Esophagus muscularis mucosa (tissue), 4 donors: ENCODE data around the gene LRRTM3. TPM values are rescaled to one million over a fixed set of nuclear protein-coding genes. Genes with fewer than 3 reads are reported as not detected.
A peak's percentile ranks its signal among the peaks of the same experiment; 100 is the strongest.

Experiments
- DNase-seq: peaks from one replicate; pipeline ENCODE4 v3.0.0-alpha.2; 2017; ENCODE audit errors: extremely low spot score
- H3K27ac ChIP-seq, 4 donors: fragments of 200-600 bp; sonication (generic); replicated peaks in 1 of 4; 1 replicate in 3 of 4; 2 replicates in 1 of 4; pipeline ENCODE4 v1.5.1; 2016 to 2019; ENCODE audit warnings: mild to moderate bottlenecking in 1 of 4
- H3K27me3 ChIP-seq, 4 donors: fragments of 200-600 bp; sonication (generic); one replicate each; pipeline versions ENCODE4 v1.5.1 to v1.6.0; 2016 to 2019
- H3K36me3 ChIP-seq, 4 donors: fragments of 200-600 bp; sonication (generic); one replicate each; pipeline ENCODE4 v1.5.1; 2016 to 2019
- H3K4me1 ChIP-seq, 4 donors: fragments of 200-600 bp; sonication (generic); one replicate each; pipeline ENCODE4 v1.5.1; 2016 to 2019
- H3K4me3 ChIP-seq, 4 donors: fragments of 200-600 bp; sonication (generic); 1 replicate in 2 of 4; 2 replicates in 2 of 4; pipeline ENCODE4 v1.5.1; 2016 to 2019; ENCODE audit warnings: mild to moderate bottlenecking in 4 of 4, moderate library complexity in 1 of 4
- H3K9me3 ChIP-seq, 4 donors: fragments of 200-600 bp; sonication (generic); 1 replicate in 3 of 4; 2 replicates in 1 of 4; pipeline ENCODE4 v1.5.1; 2016 to 2019
- EP300 ChIP-seq: sonication (generic); formaldehyde crosslinking; IDR thresholded peaks from one replicate; pipeline ENCODE4 v1.6.1; 2017; ENCODE audit warnings: antibody characterized with exemption
- POLR2A ChIP-seq: fragments of 450-650 bp; IDR thresholded peaks from one replicate; pipeline ENCODE4 v1.6.1; 2017; ENCODE audit warnings: antibody characterized with exemption, moderate library complexity, mild to moderate bottlenecking, low read depth
- POLR2AphosphoS5 ChIP-seq, 2 donors: sonication (generic); formaldehyde crosslinking; IDR thresholded peaks; one replicate each; pipeline ENCODE4 v1.6.1; 2017; ENCODE audit warnings: antibody characterized with exemption in 2 of 2
- WGBS: methylation state at CpG from one replicate; pipeline ENCODE4 v1.1.5; 2018; 5-methylcytosine and 5-hydroxymethylcytosine counted together
- intact Hi-C: fragments of 100-400 bp; cut with DNase I; formaldehyde crosslinking; loops from one replicate; pipeline ENCODE4 v1.15.1; 2023
- total RNA-seq, 4 donors: library from RNA; depleted of rRNA; stranded (reverse); fragments of >200 nt; gene quantifications; one replicate each; pipeline versions ENCODE4 v1.1.0 to v1.2.1, GENCODE V29; 2016
- TF ChIP-seq, protein P1 (sequence below), 3 experiments: fragments of 200-600 bp in 2 of 3; fragments of 450-650 bp in 1 of 3; sonication (generic) in 2 of 3; IDR thresholded peaks; one replicate each; pipeline ENCODE4 v1.5.1; 2017 to 2019; ENCODE audit warnings: antibody characterized with exemption in 3 of 3, mild to moderate bottlenecking in 2 of 3, moderate library complexity in 1 of 3

The LRRTM3 gene
- total RNA-seq, 4 donors from 2014 or later = 0.06 to 0.42 (median 0.23) TPM

DNA sequence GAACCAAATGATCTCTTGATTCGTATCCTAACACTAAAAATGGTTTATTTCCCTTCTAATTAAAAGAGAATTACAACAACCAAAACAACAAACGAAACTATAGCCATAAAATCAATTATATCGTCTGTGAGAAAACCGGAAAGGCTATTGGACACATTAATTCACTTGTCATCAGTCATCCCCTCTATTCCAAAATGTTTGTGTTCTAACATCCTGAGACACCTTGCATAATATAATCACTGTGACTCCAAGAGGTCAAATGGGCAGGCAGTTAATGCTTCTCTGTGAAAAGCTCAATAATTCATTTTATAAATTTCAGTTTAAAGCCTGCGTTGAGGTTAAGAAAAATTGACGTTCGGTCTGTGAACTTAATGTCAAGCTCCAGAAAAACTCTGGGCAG lies 463 bp upstream of the LRRTM3 start:
- Histone ChIP-seq H3K9me3 (no peaks in the 10 kb centered on the region), H3K27ac (no peak overlapping the region), H3K4me3 (peak overlapping the region in 2 of 4 donors; percentile 21 to 32), H3K4me1 (peaks cover 0 to 29% (median 20%) of the 10 kb centered on the region in 4 donors), H3K27me3 (peaks cover 0 to 34% (median 4%) of the 10 kb centered on the region in 4 donors), H3K36me3 (no peaks in the 10 kb centered on the region)
- WGBS = 35% methylated on average over 7 of the region's 7 CpGs
- no peak for DNase-seq
- no peak for TF ChIP-seq EP300
- no peak for TF ChIP-seq POLR2A
- TF ChIP-seq POLR2AphosphoS5 (IDR thresholded peaks at IDR 0.05) = no peak
- TF ChIP-seq, protein P1, sequence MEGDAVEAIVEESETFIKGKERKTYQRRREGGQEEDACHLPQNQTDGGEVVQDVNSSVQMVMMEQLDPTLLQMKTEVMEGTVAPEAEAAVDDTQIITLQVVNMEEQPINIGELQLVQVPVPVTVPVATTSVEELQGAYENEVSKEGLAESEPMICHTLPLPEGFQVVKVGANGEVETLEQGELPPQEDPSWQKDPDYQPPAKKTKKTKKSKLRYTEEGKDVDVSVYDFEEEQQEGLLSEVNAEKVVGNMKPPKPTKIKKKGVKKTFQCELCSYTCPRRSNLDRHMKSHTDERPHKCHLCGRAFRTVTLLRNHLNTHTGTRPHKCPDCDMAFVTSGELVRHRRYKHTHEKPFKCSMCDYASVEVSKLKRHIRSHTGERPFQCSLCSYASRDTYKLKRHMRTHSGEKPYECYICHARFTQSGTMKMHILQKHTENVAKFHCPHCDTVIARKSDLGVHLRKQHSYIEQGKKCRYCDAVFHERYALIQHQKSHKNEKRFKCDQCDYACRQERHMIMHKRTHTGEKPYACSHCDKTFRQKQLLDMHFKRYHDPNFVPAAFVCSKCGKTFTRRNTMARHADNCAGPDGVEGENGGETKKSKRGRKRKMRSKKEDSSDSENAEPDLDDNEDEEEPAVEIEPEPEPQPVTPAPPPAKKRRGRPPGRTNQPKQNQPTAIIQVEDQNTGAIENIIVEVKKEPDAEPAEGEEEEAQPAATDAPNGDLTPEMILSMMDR (IDR thresholded peaks at IDR 0.05) = no peak
- intact Hi-C loops = no loop called here

DNA sequence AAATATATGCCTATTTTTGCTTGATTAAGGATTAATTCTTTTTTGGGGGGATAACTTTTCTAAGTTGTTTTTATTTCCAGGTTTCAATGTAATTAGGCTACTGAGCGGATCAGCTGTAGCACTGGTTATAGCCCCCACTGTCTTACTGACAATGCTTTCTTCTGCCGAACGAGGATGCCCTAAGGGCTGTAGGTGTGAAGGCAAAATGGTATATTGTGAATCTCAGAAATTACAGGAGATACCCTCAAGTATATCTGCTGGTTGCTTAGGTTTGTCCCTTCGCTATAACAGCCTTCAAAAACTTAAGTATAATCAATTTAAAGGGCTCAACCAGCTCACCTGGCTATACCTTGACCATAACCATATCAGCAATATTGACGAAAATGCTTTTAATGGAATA lies 1.0 kb downstream of the LRRTM3 start:
- 87% methylated on average over 5 of the region's 5 CpGs for WGBS
- TF ChIP-seq POLR2AphosphoS5 (IDR thresholded peaks at IDR 0.05) (no peak), EP300 (no peak), POLR2A (no peak)
- TF ChIP-seq, protein P1 (IDR thresholded peaks at IDR 0.05) = no peak
- intact Hi-C loops = no loop called here

GRCh38 chr10:66927251-66927935 lies 1.6 kb downstream of the LRRTM3 start:
- Histone ChIP-seq H3K27ac (no peak overlapping the region), H3K9me3 (no peaks in the 10 kb centered on the region), H3K4me1 (peaks cover 0 to 29% (median 20%) of the 10 kb centered on the region in 4 donors), H3K4me3 (peak overlapping the region; percentile 17 to 35 (median 26)), H3K36me3 (no peaks in the 10 kb centered on the region), H3K27me3 (peaks cover 0 to 38% (median 4%) of the 10 kb centered on the region in 4 donors)
- DNase-seq = no peak
- TF ChIP-seq, protein P1 (IDR thresholded peaks at IDR 0.05) = no peak
- no peak for TF ChIP-seq POLR2A
- TF ChIP-seq EP300 = no peak
- TF ChIP-seq POLR2AphosphoS5 (IDR thresholded peaks at IDR 0.05) = no peak
- intact Hi-C loops = no loop called here
- 85% methylated on average over 11 of the region's 11 CpGs for WGBS

More for the DNA sequence above, 1.0 kb downstream of the LRRTM3 start:
- Histone ChIP-seq H3K9me3 (no peaks in the 10 kb centered on the region), H3K27me3 (peaks cover 0 to 38% (median 4%) of the 10 kb centered on the region in 4 donors), H3K27ac (no peak overlapping the region), H3K4me1 (peaks cover 0 to 29% (median 20%) of the 10 kb centered on the region in 4 donors), H3K4me3 (no peak overlapping the region), H3K36me3 (no peaks in the 10 kb centered on the region)
- no peak for DNase-seq

DNA sequence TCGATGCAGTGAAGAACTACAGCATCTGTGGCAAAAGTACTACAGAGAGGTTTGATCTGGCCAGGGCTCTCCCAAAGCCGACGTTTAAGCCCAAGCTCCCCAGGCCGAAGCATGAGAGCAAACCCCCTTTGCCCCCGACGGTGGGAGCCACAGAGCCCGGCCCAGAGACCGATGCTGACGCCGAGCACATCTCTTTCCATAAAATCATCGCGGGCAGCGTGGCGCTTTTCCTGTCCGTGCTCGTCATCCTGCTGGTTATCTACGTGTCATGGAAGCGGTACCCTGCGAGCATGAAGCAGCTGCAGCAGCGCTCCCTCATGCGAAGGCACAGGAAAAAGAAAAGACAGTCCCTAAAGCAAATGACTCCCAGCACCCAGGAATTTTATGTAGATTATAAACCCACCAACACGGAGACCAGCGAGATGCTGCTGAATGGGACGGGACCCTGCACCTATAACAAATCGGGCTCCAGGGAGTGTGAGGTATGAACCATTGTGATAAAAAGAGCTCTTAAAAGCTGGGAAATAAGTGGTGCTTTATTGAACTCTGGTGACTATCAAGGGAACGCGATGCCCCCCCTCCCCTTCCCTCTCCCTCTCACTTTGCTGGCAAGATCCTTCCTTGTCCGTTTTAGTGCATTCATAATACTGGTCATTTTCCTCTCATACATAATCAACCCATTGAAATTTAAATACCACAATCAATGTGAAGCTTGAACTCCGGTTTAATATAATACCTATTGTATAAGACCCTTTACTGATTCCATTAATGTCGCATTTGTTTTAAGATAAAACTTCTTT lies 2.3 kb downstream of the LRRTM3 start:
- TF ChIP-seq POLR2AphosphoS5 (IDR thresholded peaks at IDR 0.05) (no peak), EP300 (no peak), POLR2A (no peak)
- TF ChIP-seq, protein P1 (IDR thresholded peaks at IDR 0.05) = no peak
- WGBS = 29% methylated on average over 30 of the region's 30 CpGs

More for the DNA sequence above, 2.3 kb downstream of the LRRTM3 start:
- intact Hi-C loops = no loop called here
- H3K9me3 ChIP-seq = no peaks in the 10 kb centered on the region
- peak overlapping the region; percentile 17 to 35 (median 26) for H3K4me3 ChIP-seq
- H3K27me3 ChIP-seq = peaks cover 0 to 38% (median 4%) of the 10 kb centered on the region in 4 donors
- peaks cover 0 to 29% (median 20%) of the 10 kb centered on the region in 4 donors for H3K4me1 ChIP-seq
- H3K36me3 ChIP-seq = no peaks in the 10 kb centered on the region
- no peak for DNase-seq
- H3K27ac ChIP-seq = no peak overlapping the region
